SH-SY5Y (cell line): Measurements from ENCODE around the gene MRPL55.

Source experiments
- GATA2 ChIP-seq: IDR thresholded peaks from 2 replicates; pipeline ENCODE4 v1.6.1; 2011; ENCODE audit warnings: mild to moderate bottlenecking, low read depth, low read length
- GATA3 ChIP-seq: IDR thresholded peaks from 2 replicates; pipeline ENCODE4 v1.6.1; 2011; ENCODE audit warnings: low read depth, mild to moderate bottlenecking, low read length, moderate library complexity

DNA sequence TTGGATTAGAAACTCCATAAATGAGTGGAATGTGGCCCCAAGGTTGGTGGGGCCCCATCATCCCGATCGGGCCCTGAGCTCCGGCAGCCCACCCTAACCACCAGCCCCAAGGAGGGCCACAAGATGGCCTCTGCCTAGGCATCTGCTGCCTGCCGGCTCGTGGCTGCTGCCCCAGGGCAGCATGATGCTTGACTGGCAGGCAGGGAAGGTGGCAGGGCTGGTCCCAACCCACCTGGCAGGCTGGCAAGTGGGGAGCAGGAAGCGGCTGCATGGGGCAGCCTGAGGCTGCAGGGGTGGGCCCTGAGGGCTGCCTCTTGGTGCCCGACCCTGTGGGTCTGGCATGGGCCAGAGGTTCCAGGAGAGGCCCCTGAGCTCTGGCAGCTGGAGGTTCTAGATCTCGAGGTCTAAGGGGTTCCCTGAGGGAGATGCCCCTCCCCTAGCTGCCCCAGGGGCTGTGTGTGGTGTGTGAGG lies 39.9 kb upstream of the MRPL55 start:
- TF ChIP-seq GATA3 (no peak), GATA2 (no peak)
